ENCODE data around the gene IQCH.

IQCH gene

DNA sequence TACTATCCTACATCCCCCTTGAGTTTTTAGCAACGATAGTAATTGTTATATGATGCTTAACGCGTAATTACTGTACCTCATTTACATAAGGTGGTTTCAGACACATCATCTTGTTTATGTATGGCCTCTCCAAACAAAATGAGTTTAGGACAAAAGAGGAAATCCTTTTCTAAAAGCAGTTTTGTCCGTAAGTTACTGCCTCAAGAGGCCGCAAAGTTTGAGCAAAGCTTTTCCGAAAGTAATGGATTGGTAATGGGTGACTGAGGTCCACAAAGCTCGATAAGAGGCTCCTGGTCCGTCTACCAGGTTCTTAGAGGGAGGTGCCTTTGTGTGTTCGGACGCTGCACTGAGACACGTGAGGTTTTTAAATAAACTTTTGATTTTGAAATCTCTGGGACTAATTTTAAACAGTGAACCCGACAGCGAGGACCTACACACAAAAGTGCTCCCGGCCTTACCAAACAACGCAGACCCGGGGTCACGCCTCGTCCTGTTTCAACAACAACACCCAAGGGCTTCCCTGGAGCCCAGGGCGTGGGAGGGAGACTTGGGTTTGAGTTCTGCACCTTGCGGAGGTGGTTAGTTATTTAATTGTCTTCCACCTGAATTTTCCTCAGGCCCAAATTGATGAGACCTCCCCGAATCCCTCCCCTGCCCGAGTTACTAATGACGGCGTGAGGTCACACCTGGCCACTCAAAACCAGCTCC lies 265.9 kb downstream of the IQCH start:
- Histone ChIP-seq H3K9me3 (ENCODE audit: control insufficient read depth in 2 of 2, low read length in 2 of 2) (no peaks in the 10 kb centered on the region), H3K36me3 (ENCODE audit: control insufficient read depth in 2 of 2, insufficient read depth in 2 of 2, low read length in 2 of 2) (no peaks in the 10 kb centered on the region), H3K27ac (ENCODE audit: low read depth in 2 of 2, low read length in 2 of 2) (peak overlapping the region; percentile 98), H3K27me3 (ENCODE audit: control insufficient read depth in 2 of 2, insufficient read depth in 2 of 2, low read length in 2 of 2) (no peaks in the 10 kb centered on the region), H3K9ac (ENCODE audit: low read depth in 1 of 2, low read length in 2 of 2) (peak overlapping the region; percentile 90 to 98), H3K4me3 (ENCODE audit: low read length in 2 of 2) (peak overlapping the region; percentile 89 to 94), H3K4me1 (ENCODE audit: control insufficient read depth in 2 of 2, insufficient read depth in 2 of 2, low read length in 2 of 2) (peaks cover 12 to 16% of the 10 kb centered on the region in 2 donors)

GRCh38 chr15:67521029-67521782 lies 266.6 kb downstream of the IQCH start, which contains the start of gene C15orf61:
Gene C15orf61, plus strand, starts transcription at chr15:67521131. Its CDS starts 118 bp downstream, at chr15:67521249.
- H3K27ac ChIP-seq (ENCODE audit: low read depth in 2 of 2, low read length in 2 of 2): peak within 1 kb of the TSS; percentile 98
- peak within 1 kb of the TSS; percentile 89 to 94 for H3K4me3 ChIP-seq (ENCODE audit: low read length in 2 of 2)
- no peaks in the 10 kb centered on the region for H3K27me3 ChIP-seq (ENCODE audit: control insufficient read depth in 2 of 2, insufficient read depth in 2 of 2, low read length in 2 of 2)
- peak within 1 kb of the TSS; percentile 94 to 98 for H3K9ac ChIP-seq (ENCODE audit: low read depth in 1 of 2, low read length in 2 of 2)
- H3K9me3 ChIP-seq (ENCODE audit: control insufficient read depth in 2 of 2, low read length in 2 of 2): no peaks in the 10 kb centered on the region
- H3K4me1 ChIP-seq (ENCODE audit: control insufficient read depth in 2 of 2, insufficient read depth in 2 of 2, low read length in 2 of 2): peaks cover 12 to 16% of the 10 kb centered on the region in 2 donors
- no peaks in the 10 kb centered on the region for H3K36me3 ChIP-seq (ENCODE audit: control insufficient read depth in 2 of 2, insufficient read depth in 2 of 2, low read length in 2 of 2)

DNA sequence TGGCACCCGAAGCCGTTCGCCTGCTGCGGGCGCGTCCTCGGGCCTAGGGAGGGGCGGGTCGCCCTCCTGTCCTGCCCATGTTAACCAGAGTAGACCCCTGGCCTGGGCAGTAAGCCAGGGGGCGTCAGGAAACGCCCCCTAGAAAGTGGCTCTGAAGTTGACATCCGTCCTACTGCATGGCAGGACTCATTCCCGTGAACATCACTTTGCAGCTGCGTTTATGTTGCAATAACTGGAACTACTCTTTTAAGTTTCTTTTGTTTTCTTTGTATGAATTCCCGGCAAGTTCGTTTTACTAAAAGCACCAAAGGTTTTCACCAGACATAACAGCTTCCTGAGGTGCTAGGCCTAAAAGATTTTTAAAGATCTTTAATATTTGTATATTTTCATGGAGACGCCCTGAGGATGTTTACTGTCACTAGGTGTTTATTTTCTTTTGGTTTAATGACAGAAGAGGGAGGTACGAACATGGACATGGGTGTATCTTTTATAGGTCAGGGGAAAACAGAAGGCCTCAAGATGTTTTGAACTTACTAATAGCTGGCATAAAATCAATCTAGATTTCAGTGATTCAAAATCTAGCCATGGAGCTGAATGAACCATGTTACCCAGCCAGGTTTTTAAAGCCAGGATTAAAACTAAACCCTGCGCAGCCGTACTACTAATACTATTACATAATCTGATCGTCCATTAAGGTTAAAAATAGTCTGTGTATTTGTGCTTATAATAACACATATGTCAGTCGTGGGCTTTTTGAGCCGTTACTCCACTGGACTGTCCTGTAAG lies 267.4 kb downstream of the IQCH start:
- Histone ChIP-seq H3K4me3 (ENCODE audit: low read length in 2 of 2) (peak overlapping the region; percentile 89 to 94), H3K36me3 (ENCODE audit: control insufficient read depth in 2 of 2, insufficient read depth in 2 of 2, low read length in 2 of 2) (no peaks in the 10 kb centered on the region), H3K9ac (ENCODE audit: low read depth in 1 of 2, low read length in 2 of 2) (peak overlapping the region; percentile 94 to 98), H3K4me1 (ENCODE audit: control insufficient read depth in 2 of 2, insufficient read depth in 2 of 2, low read length in 2 of 2) (peaks cover 12 to 16% of the 10 kb centered on the region in 2 donors), H3K9me3 (ENCODE audit: control insufficient read depth in 2 of 2, low read length in 2 of 2) (no peaks in the 10 kb centered on the region), H3K27me3 (ENCODE audit: control insufficient read depth in 2 of 2, insufficient read depth in 2 of 2, low read length in 2 of 2) (no peaks in the 10 kb centered on the region), H3K27ac (ENCODE audit: low read depth in 2 of 2, low read length in 2 of 2) (peak overlapping the region; percentile 98)

- Histone ChIP-seq H3K9me3 (ENCODE audit: control insufficient read depth in 2 of 2, low read length in 2 of 2) (no peaks in the 10 kb centered on the region), H3K36me3 (ENCODE audit: control insufficient read depth in 2 of 2, insufficient read depth in 2 of 2, low read length in 2 of 2) (peaks cover 0 to 4% of the 10 kb centered on the region in 2 donors), H3K4me1 (ENCODE audit: control insufficient read depth in 2 of 2, insufficient read depth in 2 of 2, low read length in 2 of 2) (peaks cover 12 to 16% of the 10 kb centered on the region in 2 donors), H3K27ac (ENCODE audit: low read depth in 2 of 2, low read length in 2 of 2) (no peak overlapping the region), H3K9ac (ENCODE audit: low read depth in 1 of 2, low read length in 2 of 2) (no peak overlapping the region), H3K4me3 (ENCODE audit: low read length in 2 of 2) (peak overlapping the region in 1 of 2 donors; percentile 94), H3K27me3 (ENCODE audit: control insufficient read depth in 2 of 2, insufficient read depth in 2 of 2, low read length in 2 of 2) (no peaks in the 10 kb centered on the region)
Observed at GRCh38 chr15:67523330-67523729, 268.7 kb downstream of the IQCH start.

- Histone ChIP-seq H3K9ac (ENCODE audit: low read depth in 1 of 2, low read length in 2 of 2) (no peak overlapping the region), H3K27ac (ENCODE audit: low read depth in 2 of 2, low read length in 2 of 2) (no peak overlapping the region), H3K4me1 (ENCODE audit: control insufficient read depth in 2 of 2, insufficient read depth in 2 of 2, low read length in 2 of 2) (peaks cover 12 to 16% of the 10 kb centered on the region in 2 donors), H3K9me3 (ENCODE audit: control insufficient read depth in 2 of 2, low read length in 2 of 2) (no peaks in the 10 kb centered on the region), H3K27me3 (ENCODE audit: control insufficient read depth in 2 of 2, insufficient read depth in 2 of 2, low read length in 2 of 2) (no peaks in the 10 kb centered on the region), H3K4me3 (ENCODE audit: low read length in 2 of 2) (no peak overlapping the region), H3K36me3 (ENCODE audit: control insufficient read depth in 2 of 2, insufficient read depth in 2 of 2, low read length in 2 of 2) (peaks cover 0 to 5% of the 10 kb centered on the region in 2 donors)
Observed at GRCh38 chr15:67524235-67524634, 269.6 kb downstream of the IQCH start.

- Histone ChIP-seq H3K27me3 (ENCODE audit: control insufficient read depth in 2 of 2, insufficient read depth in 2 of 2, low read length in 2 of 2) (no peaks in the 10 kb centered on the region), H3K4me3 (ENCODE audit: low read length in 2 of 2) (no peak overlapping the region), H3K9ac (ENCODE audit: low read depth in 1 of 2, low read length in 2 of 2) (no peak overlapping the region), H3K36me3 (ENCODE audit: control insufficient read depth in 2 of 2, insufficient read depth in 2 of 2, low read length in 2 of 2) (peaks cover 0 to 5% of the 10 kb centered on the region in 2 donors), H3K9me3 (ENCODE audit: control insufficient read depth in 2 of 2, low read length in 2 of 2) (no peaks in the 10 kb centered on the region), H3K4me1 (ENCODE audit: control insufficient read depth in 2 of 2, insufficient read depth in 2 of 2, low read length in 2 of 2) (peaks cover 0 to under 1% of the 10 kb centered on the region in 2 donors), H3K27ac (ENCODE audit: low read depth in 2 of 2, low read length in 2 of 2) (no peak overlapping the region)
Observed at GRCh38 chr15:67528513-67528912, 273.9 kb downstream of the IQCH start.

- Histone ChIP-seq H3K27ac (ENCODE audit: low read depth in 2 of 2, low read length in 2 of 2) (no peak overlapping the region), H3K27me3 (ENCODE audit: control insufficient read depth in 2 of 2, insufficient read depth in 2 of 2, low read length in 2 of 2) (no peaks in the 10 kb centered on the region), H3K9me3 (ENCODE audit: control insufficient read depth in 2 of 2, low read length in 2 of 2) (no peaks in the 10 kb centered on the region), H3K9ac (ENCODE audit: low read depth in 1 of 2, low read length in 2 of 2) (no peak overlapping the region), H3K4me3 (ENCODE audit: low read length in 2 of 2) (no peak overlapping the region), H3K36me3 (ENCODE audit: control insufficient read depth in 2 of 2, insufficient read depth in 2 of 2, low read length in 2 of 2) (peaks cover 0 to 5% of the 10 kb centered on the region in 2 donors), H3K4me1 (ENCODE audit: control insufficient read depth in 2 of 2, insufficient read depth in 2 of 2, low read length in 2 of 2) (no peaks in the 10 kb centered on the region)
Observed at GRCh38 chr15:67531379-67531914, 276.9 kb downstream of the IQCH start.

GRCh38 chr15:67533873-67534272 lies 279.3 kb downstream of the IQCH start:
- no peaks in the 10 kb centered on the region for H3K9me3 ChIP-seq (ENCODE audit: control insufficient read depth in 2 of 2, low read length in 2 of 2)
- H3K4me3 ChIP-seq (ENCODE audit: low read length in 2 of 2): no peak overlapping the region
- H3K27ac ChIP-seq (ENCODE audit: low read depth in 2 of 2, low read length in 2 of 2): no peak overlapping the region
- no peaks in the 10 kb centered on the region for H3K4me1 ChIP-seq (ENCODE audit: control insufficient read depth in 2 of 2, insufficient read depth in 2 of 2, low read length in 2 of 2)
- no peaks in the 10 kb centered on the region for H3K36me3 ChIP-seq (ENCODE audit: control insufficient read depth in 2 of 2, insufficient read depth in 2 of 2, low read length in 2 of 2)
- no peaks in the 10 kb centered on the region for H3K27me3 ChIP-seq (ENCODE audit: control insufficient read depth in 2 of 2, insufficient read depth in 2 of 2, low read length in 2 of 2)
- no peak overlapping the region for H3K9ac ChIP-seq (ENCODE audit: low read depth in 1 of 2, low read length in 2 of 2)

DNA sequence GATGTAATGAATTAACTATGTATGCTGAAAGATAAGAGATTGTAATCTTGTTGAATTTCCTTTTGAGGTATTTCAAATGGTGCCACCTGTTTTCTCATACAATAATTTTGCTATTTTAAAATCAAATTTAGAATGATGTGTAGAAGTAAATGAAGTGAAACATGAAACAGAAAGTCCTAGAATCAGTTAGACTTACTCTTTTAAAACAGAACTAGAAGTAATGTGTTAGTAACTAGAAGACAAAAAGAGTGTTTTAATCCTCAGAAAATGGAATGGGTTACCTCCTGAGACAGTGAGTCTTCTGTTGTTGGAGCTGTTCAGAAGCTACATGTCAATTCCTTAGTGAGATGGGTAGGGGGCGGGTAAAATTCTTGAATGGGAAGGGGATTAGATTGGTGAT lies 279.8 kb downstream of the IQCH start:
- no peaks in the 10 kb centered on the region for H3K9me3 ChIP-seq (ENCODE audit: control insufficient read depth in 2 of 2, low read length in 2 of 2)
- H3K9ac ChIP-seq (ENCODE audit: low read depth in 1 of 2, low read length in 2 of 2): no peak overlapping the region
- H3K36me3 ChIP-seq (ENCODE audit: control insufficient read depth in 2 of 2, insufficient read depth in 2 of 2, low read length in 2 of 2): no peaks in the 10 kb centered on the region
- no peak overlapping the region for H3K27ac ChIP-seq (ENCODE audit: low read depth in 2 of 2, low read length in 2 of 2)
- H3K4me1 ChIP-seq (ENCODE audit: control insufficient read depth in 2 of 2, insufficient read depth in 2 of 2, low read length in 2 of 2): no peaks in the 10 kb centered on the region
- no peaks in the 10 kb centered on the region for H3K27me3 ChIP-seq (ENCODE audit: control insufficient read depth in 2 of 2, insufficient read depth in 2 of 2, low read length in 2 of 2)
- H3K4me3 ChIP-seq (ENCODE audit: low read length in 2 of 2): no peak overlapping the region
